ENCODE measurements around the gene C1GALT1C1.

C1GALT1C1 gene

GRCh38 chrX:120638619-120639018, 8.8 kb upstream of the C1GALT1C1 start:
- Histone ChIP-seq H3K27ac (ENCODE audit: low read depth, low read length) (no peak overlapping the region), H3K9me2 (replicated peaks; ENCODE audit: insufficient read depth, low read length) (no peaks in the 10 kb centered on the region), H3K27me3 (ENCODE audit: low read length) (no peaks in the 10 kb centered on the region), H3K4me3 (ENCODE audit: insufficient read depth, low read length, poor library complexity, severe bottlenecking) (no peak overlapping the region), H2AFZ (ENCODE audit: low read depth, low read length, severe bottlenecking) (no peak overlapping the region), H3K9me3 (ENCODE audit: insufficient read depth, low read length) (no peaks in the 10 kb centered on the region), H3K9ac (ENCODE audit: low read length) (no peak overlapping the region), H3F3A (ENCODE audit: insufficient read depth) (no peaks in the 10 kb centered on the region; the same call in 1 of the 2 replicates), H3K4me2 (ENCODE audit: low read depth, low read length, poor library complexity, severe bottlenecking) (no peak overlapping the region), H3K36me3 (ENCODE audit: low read length) (no peaks in the 10 kb centered on the region), H3K79me2 (ENCODE audit: insufficient read depth, low read length) (no peaks in the 10 kb centered on the region), H4K20me1 (ENCODE audit: low read depth, low read length) (no peaks in the 10 kb centered on the region)
- TF ChIP-seq CTCF (IDR thresholded peaks at IDR 0.05; ENCODE audit: insufficient read depth, low read length, poor library complexity, severe bottlenecking) (no peak), EZH2phosphoT487 (conservative IDR thresholded peaks at IDR 0.05; ENCODE audit: low read length) (no peak)

- no peak overlapping the region for H3K4me3 ChIP-seq (ENCODE audit: insufficient read depth, low read length, poor library complexity, severe bottlenecking)
- H3K4me2 ChIP-seq (ENCODE audit: low read depth, low read length, poor library complexity, severe bottlenecking) = peak overlapping the region; percentile 97
- H3K27ac ChIP-seq (ENCODE audit: low read depth, low read length) = peak overlapping the region; percentile 32; the same call in 1 of the 2 replicates
Observed at GRCh38 chrX:120625371-120625770, 4.5 kb downstream of the C1GALT1C1 start.

GRCh38 chrX:120617996-120618630, 11.7 kb downstream of the C1GALT1C1 start:
- H3K4me2 ChIP-seq (ENCODE audit: low read depth, low read length, poor library complexity, severe bottlenecking) = no peak overlapping the region
- 0 out of 2 replicates have a peak overlapping the region, but pooled peaks have one; percentile 23 for H3K27ac ChIP-seq (ENCODE audit: low read depth, low read length)
- no peak overlapping the region for H2AFZ ChIP-seq (ENCODE audit: low read depth, low read length, severe bottlenecking)
- no peaks in the 10 kb centered on the region for H3K9me2 ChIP-seq (replicated peaks; ENCODE audit: insufficient read depth, low read length)
- H3K27me3 ChIP-seq (ENCODE audit: low read length) = no peaks in the 10 kb centered on the region
- no peak overlapping the region for H3K9ac ChIP-seq (ENCODE audit: low read length)
- H3K79me2 ChIP-seq (ENCODE audit: insufficient read depth, low read length) = no peaks in the 10 kb centered on the region
- H4K20me1 ChIP-seq (ENCODE audit: low read depth, low read length) = no peaks in the 10 kb centered on the region
- H3K36me3 ChIP-seq (ENCODE audit: low read length) = no peaks in the 10 kb centered on the region
- TF ChIP-seq EZH2phosphoT487 (conservative IDR thresholded peaks at IDR 0.05; ENCODE audit: low read length) (no peak), CTCF (IDR thresholded peaks at IDR 0.05; ENCODE audit: insufficient read depth, low read length, poor library complexity, severe bottlenecking) (no peak)
- no peak overlapping the region for H3K4me3 ChIP-seq (ENCODE audit: insufficient read depth, low read length, poor library complexity, severe bottlenecking)
- H3F3A ChIP-seq (ENCODE audit: insufficient read depth) = peaks cover 12% of the 10 kb centered on the region; the same call in 1 of the 2 replicates
- H3K9me3 ChIP-seq (ENCODE audit: insufficient read depth, low read length) = no peaks in the 10 kb centered on the region

More at GRCh38 chrX:120625371-120625770, 4.5 kb downstream of the C1GALT1C1 start:
- Histone ChIP-seq H3K36me3 (ENCODE audit: low read length) (no peaks in the 10 kb centered on the region), H3K9me2 (replicated peaks; ENCODE audit: insufficient read depth, low read length) (no peaks in the 10 kb centered on the region), H3K9me3 (ENCODE audit: insufficient read depth, low read length) (no peaks in the 10 kb centered on the region), H3K9ac (ENCODE audit: low read length) (no peak overlapping the region), H3F3A (ENCODE audit: insufficient read depth) (peaks cover 18% of the 10 kb centered on the region; the same call in 1 of the 2 replicates), H2AFZ (ENCODE audit: low read depth, low read length, severe bottlenecking) (no peak overlapping the region), H3K27me3 (ENCODE audit: low read length) (no peaks in the 10 kb centered on the region), H3K79me2 (ENCODE audit: insufficient read depth, low read length) (peaks cover 42% of the 10 kb centered on the region), H4K20me1 (ENCODE audit: low read depth, low read length) (no peaks in the 10 kb centered on the region)
- TF ChIP-seq CTCF (IDR thresholded peaks at IDR 0.05; ENCODE audit: insufficient read depth, low read length, poor library complexity, severe bottlenecking) = no peak
